GM23338 (cell line): Measurements from ENCODE around the gene TDG. TPM values are rescaled to one million over a fixed set of nuclear protein-coding genes. Genes with fewer than 3 reads are reported as not detected.

Source experiments
- ATAC-seq: fragments of 200-7000 bp; cut with Tn5 transposase; 3 replicates; pipeline ENCODE4 v1.9.1; 2020
- DNase-seq: peaks from one replicate; pipeline ENCODE4 v3.0.0-alpha.2; 2015; ENCODE audit warnings: low spot score
- H2AFZ ChIP-seq: fragments of 200-600 bp; sonication (generic); 2 replicates; pipeline ENCODE4 v1.8.0; 2016; ENCODE audit warnings: antibody characterized with exemption, mild to moderate bottlenecking, moderate library complexity
- H3F3A ChIP-seq: fragments of 200-600 bp; sonication (generic); replicated peaks from 2 replicates; pipeline ENCODE4 v1.8.0; 2017; ENCODE audit warnings: antibody characterized with exemption, mixed run types, low read depth
- H3K27ac ChIP-seq: fragments of 200-600 bp; sonication (generic); 2 replicates; pipeline ENCODE4 v1.6.1; 2016; ENCODE audit warnings: low read depth
- H3K27me3 ChIP-seq: fragments of 200-600 bp; sonication (generic); 2 replicates; pipeline ENCODE4 v1.8.0; 2016; ENCODE audit warnings: mild to moderate bottlenecking, mixed run types, moderate library complexity; ENCODE audit not compliant: insufficient read depth
- H3K36me3 ChIP-seq: fragments of 200-600 bp; sonication (generic); 2 replicates; pipeline ENCODE4 v1.8.0; 2016; ENCODE audit warnings: mild to moderate bottlenecking; ENCODE audit not compliant: insufficient read depth
- H3K4me1 ChIP-seq: fragments of 200-600 bp; sonication (generic); 2 replicates; pipeline ENCODE4 v1.8.0; 2016; ENCODE audit warnings: mild to moderate bottlenecking, moderate library complexity; ENCODE audit not compliant: insufficient read depth
- H3K4me2 ChIP-seq: fragments of 200-600 bp; sonication (generic); 2 replicates; pipeline ENCODE4 v1.7.1; 2017; ENCODE audit warnings: mixed run types
- H3K4me3 ChIP-seq: fragments of 200-600 bp; sonication (generic); 2 replicates; pipeline ENCODE4 v1.6.1; 2016; ENCODE audit warnings: mixed run types
- H3K79me2 ChIP-seq: fragments of 200-600 bp; sonication (generic); replicated peaks from 2 replicates; pipeline ENCODE4 v1.8.0; 2017; ENCODE audit warnings: mild to moderate bottlenecking; ENCODE audit not compliant: insufficient read depth
- H3K9me2 ChIP-seq: fragments of 200-600 bp; sonication (generic); 2 replicates; pipeline ENCODE4 v1.8.0; 2017; ENCODE audit not compliant: insufficient read depth
- H4K20me1 ChIP-seq: fragments of 200-600 bp; sonication (generic); replicated peaks from 2 replicates; pipeline ENCODE4 v1.8.0; 2017; ENCODE audit warnings: mild to moderate bottlenecking; ENCODE audit not compliant: insufficient read depth
- H3K27ac Mint-ChIP-seq: 2 replicates; pipeline ENCODE4 v1.8.0; 2020; ENCODE audit warnings: inconsistent platforms, mild to moderate bottlenecking, moderate library complexity, mixed read lengths
- H3K27me3 Mint-ChIP-seq: 3 replicates; pipeline ENCODE4 v1.8.0; 2022; ENCODE audit warnings: low read depth, mild to moderate bottlenecking, moderate library complexity, mixed read lengths, inconsistent platforms; ENCODE audit not compliant: insufficient read depth, poor library complexity
- H3K36me3 Mint-ChIP-seq: 3 replicates; pipeline ENCODE4 v1.8.0; 2021; ENCODE audit warnings: low read depth, mild to moderate bottlenecking, inconsistent platforms, moderate library complexity, mixed read lengths
- H3K4me1 Mint-ChIP-seq: 3 replicates; pipeline ENCODE4 v1.8.0; 2020; ENCODE audit warnings: mild to moderate bottlenecking, inconsistent platforms, mixed read lengths
- H3K4me3 Mint-ChIP-seq: 3 replicates; pipeline ENCODE4 v1.8.0; 2021; ENCODE audit warnings: moderate library complexity, mild to moderate bottlenecking, inconsistent platforms, mixed read lengths
- H3K9me3 Mint-ChIP-seq: 3 replicates; pipeline ENCODE4 v1.8.0; 2020; ENCODE audit warnings: moderate library complexity, mild to moderate bottlenecking, inconsistent platforms, mixed read lengths
- CREB1 ChIP-seq: fragments of 250-450 bp; sonication (Bioruptor Pico); IDR thresholded peaks from 2 replicates; pipeline ENCODE4 v1.5.0; 2020; ENCODE audit warnings: low read depth, mild to moderate bottlenecking, moderate library complexity
- ETS1 ChIP-seq: IDR thresholded peaks from 2 replicates; pipeline ENCODE4 v1.6.1; 2016; ENCODE audit warnings: antibody characterized with exemption
- EZH2 ChIP-seq: fragments of 200-600 bp; sonication (generic); IDR thresholded peaks from one replicate; pipeline ENCODE4 v1.8.0; 2017; ENCODE audit warnings: antibody characterized with exemption, mild to moderate bottlenecking, low read depth; ENCODE audit not compliant: unreplicated experiment
- JUNB ChIP-seq: IDR thresholded peaks from one replicate; pipeline ENCODE4 v1.6.1; 2016; ENCODE audit warnings: antibody characterized with exemption; ENCODE audit not compliant: unreplicated experiment
- NANOG ChIP-seq: IDR thresholded peaks from 2 replicates; pipeline ENCODE4 v1.6.1; 2016; ENCODE audit warnings: antibody characterized with exemption, borderline replicate concordance
- POLR2AphosphoS5 ChIP-seq: IDR thresholded peaks from 2 replicates; pipeline ENCODE4 v1.6.1; 2016; ENCODE audit warnings: antibody characterized with exemption, low read depth
- STAT1 ChIP-seq: IDR thresholded peaks from one replicate; pipeline ENCODE4 v1.6.1; 2016; ENCODE audit warnings: antibody characterized with exemption; ENCODE audit not compliant: unreplicated experiment
- ZNF114 ChIP-seq: fragments of 250-450 bp; sonication (Bioruptor Pico); IDR thresholded peaks from 2 replicates; pipeline ENCODE4 v1.5.0; 2020; ENCODE audit warnings: mild to moderate bottlenecking, moderate library complexity
- polyA plus RNA-seq: library from polyadenylated mRNA; unstranded; fragments of >200 nt; fragmentation: Nextera tagmentation; extraction: Ambion mirVana; gene quantifications from 2 replicates; pipeline ENCODE4 v1.2.1, GENCODE V29; 2016
- total RNA-seq: library from RNA; depleted of rRNA; stranded (reverse); fragments of >200 nt; shearing (Covaris generic); gene quantifications from 2 replicates; pipeline ENCODE4 v1.2.3, GENCODE V29; 2014
- TF ChIP-seq, protein P1 (sequence below), 2 experiments: fragments of 200-600 bp in 1 of 2; sonication (generic) in 1 of 2; conservative IDR thresholded peaks; 2 replicates each; pipeline versions ENCODE4 v1.5.1 to v1.6.1; 2016 to 2017; ENCODE audit warnings: antibody characterized with exemption in 2 of 2, low read depth in 2 of 2, mild to moderate bottlenecking in 2 of 2, moderate library complexity in 1 of 2
- TF ChIP-seq, protein P2 (sequence below): fragments of 250-450 bp; sonication (Bioruptor Pico); IDR thresholded peaks from 2 replicates; pipeline ENCODE4 v1.5.0; 2020; ENCODE audit warnings: mild to moderate bottlenecking, moderate library complexity

Gene TDG
- total and polyA plus RNA-seq, 2 experiments from 2014 or later: 57.0 to 66.2 TPM

DNA sequence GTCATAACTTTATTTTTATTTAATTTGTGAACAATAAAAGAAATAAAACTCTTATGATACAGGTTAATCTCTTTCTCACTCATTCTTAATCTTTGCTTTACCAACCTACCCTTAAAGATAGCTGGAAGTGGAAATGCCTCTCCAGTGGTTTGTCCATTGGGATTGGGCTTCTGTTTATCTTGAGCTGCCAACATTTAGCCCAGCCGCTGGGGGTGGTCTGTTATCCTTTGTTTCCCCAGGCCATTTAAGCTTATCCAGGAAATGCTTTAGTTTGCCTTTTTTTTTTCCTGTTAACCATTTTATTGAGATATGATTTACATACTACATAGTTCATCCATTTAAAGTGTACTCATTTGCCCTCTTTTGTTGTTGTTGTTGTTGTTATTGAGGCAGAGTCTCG lies 8.2 kb downstream of the TDG start (continued):
- no peak for TF ChIP-seq CREB1 (CRISPR knock-in tag)

- H3K4me3 Mint-ChIP-seq: no peak overlapping the region
These were observed 9.7 kb downstream of the TDG start for GRCh38 chr12:103975368-103975767.

More at GRCh38 chr12:103975368-103975767, 9.7 kb downstream of the TDG start:
- ATAC-seq: no peak
- no peaks in the 10 kb centered on the region for H3K4me1 ChIP-seq
- H3K4me2 ChIP-seq: no peak overlapping the region
- no peak for TF ChIP-seq JUNB
- TF ChIP-seq CREB1 (CRISPR knock-in tag): no peak
- TF ChIP-seq, protein P1, sequence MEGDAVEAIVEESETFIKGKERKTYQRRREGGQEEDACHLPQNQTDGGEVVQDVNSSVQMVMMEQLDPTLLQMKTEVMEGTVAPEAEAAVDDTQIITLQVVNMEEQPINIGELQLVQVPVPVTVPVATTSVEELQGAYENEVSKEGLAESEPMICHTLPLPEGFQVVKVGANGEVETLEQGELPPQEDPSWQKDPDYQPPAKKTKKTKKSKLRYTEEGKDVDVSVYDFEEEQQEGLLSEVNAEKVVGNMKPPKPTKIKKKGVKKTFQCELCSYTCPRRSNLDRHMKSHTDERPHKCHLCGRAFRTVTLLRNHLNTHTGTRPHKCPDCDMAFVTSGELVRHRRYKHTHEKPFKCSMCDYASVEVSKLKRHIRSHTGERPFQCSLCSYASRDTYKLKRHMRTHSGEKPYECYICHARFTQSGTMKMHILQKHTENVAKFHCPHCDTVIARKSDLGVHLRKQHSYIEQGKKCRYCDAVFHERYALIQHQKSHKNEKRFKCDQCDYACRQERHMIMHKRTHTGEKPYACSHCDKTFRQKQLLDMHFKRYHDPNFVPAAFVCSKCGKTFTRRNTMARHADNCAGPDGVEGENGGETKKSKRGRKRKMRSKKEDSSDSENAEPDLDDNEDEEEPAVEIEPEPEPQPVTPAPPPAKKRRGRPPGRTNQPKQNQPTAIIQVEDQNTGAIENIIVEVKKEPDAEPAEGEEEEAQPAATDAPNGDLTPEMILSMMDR (conservative IDR thresholded peaks at IDR 0.05; ENCODE audit: low read depth in 2 of 2): no peak
- TF ChIP-seq NANOG: no peak
- no peak for TF ChIP-seq STAT1
- no peak for TF ChIP-seq POLR2AphosphoS5
- no peak for TF ChIP-seq ETS1
- TF ChIP-seq, protein P2, sequence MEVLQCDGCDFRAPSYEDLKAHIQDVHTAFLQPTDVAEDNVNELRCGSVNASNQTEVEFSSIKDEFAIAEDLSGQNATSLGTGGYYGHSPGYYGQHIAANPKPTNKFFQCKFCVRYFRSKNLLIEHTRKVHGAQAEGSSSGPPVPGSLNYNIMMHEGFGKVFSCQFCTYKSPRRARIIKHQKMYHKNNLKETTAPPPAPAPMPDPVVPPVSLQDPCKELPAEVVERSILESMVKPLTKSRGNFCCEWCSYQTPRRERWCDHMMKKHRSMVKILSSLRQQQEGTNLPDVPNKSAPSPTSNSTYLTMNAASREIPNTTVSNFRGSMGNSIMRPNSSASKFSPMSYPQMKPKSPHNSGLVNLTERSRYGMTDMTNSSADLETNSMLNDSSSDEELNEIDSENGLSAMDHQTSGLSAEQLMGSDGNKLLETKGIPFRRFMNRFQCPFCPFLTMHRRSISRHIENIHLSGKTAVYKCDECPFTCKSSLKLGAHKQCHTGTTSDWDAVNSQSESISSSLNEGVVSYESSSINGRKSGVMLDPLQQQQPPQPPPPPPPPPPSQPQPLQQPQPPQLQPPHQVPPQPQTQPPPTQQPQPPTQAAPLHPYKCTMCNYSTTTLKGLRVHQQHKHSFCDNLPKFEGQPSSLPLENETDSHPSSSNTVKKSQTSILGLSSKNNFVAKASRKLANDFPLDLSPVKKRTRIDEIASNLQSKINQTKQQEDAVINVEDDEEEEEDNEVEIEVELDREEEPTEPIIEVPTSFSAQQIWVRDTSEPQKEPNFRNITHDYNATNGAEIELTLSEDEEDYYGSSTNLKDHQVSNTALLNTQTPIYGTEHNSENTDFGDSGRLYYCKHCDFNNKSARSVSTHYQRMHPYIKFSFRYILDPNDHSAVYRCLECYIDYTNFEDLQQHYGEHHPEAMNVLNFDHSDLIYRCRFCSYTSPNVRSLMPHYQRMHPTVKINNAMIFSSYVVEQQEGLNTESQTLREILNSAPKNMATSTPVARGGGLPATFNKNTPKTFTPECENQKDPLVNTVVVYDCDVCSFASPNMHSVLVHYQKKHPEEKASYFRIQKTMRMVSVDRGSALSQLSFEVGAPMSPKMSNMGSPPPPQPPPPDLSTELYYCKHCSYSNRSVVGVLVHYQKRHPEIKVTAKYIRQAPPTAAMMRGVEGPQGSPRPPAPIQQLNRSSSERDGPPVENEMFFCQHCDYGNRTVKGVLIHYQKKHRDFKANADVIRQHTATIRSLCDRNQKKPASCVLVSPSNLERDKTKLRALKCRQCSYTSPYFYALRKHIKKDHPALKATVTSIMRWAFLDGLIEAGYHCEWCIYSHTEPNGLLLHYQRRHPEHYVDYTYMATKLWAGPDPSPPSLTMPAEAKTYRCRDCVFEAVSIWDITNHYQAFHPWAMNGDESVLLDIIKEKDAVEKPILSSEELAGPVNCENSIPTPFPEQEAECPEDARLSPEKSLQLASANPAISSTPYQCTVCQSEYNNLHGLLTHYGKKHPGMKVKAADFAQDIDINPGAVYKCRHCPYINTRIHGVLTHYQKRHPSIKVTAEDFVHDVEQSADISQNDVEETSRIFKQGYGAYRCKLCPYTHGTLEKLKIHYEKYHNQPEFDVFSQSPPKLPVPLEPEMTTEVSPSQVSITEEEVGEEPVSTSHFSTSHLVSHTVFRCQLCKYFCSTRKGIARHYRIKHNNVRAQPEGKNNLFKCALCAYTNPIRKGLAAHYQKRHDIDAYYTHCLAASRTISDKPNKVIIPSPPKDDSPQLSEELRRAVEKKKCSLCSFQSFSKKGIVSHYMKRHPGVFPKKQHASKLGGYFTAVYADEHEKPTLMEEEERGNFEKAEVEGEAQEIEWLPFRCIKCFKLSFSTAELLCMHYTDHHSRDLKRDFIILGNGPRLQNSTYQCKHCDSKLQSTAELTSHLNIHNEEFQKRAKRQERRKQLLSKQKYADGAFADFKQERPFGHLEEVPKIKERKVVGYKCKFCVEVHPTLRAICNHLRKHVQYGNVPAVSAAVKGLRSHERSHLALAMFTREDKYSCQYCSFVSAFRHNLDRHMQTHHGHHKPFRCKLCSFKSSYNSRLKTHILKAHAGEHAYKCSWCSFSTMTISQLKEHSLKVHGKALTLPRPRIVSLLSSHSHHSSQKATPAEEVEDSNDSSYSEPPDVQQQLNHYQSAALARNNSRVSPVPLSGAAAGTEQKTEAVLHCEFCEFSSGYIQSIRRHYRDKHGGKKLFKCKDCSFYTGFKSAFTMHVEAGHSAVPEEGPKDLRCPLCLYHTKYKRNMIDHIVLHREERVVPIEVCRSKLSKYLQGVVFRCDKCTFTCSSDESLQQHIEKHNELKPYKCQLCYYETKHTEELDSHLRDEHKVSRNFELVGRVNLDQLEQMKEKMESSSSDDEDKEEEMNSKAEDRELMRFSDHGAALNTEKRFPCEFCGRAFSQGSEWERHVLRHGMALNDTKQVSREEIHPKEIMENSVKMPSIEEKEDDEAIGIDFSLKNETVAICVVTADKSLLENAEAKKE (CRISPR knock-in tag): no peak
- no peak for TF ChIP-seq ZNF114
- no peak for TF ChIP-seq EZH2
- no peaks in the 10 kb centered on the region for H3K27me3 Mint-ChIP-seq
- H3K27ac Mint-ChIP-seq: peak overlapping the region; percentile 62; the same call in 1 of the 2 replicates
- DNase-seq: no peak
- H3K79me2 ChIP-seq: peaks cover 94% of the 10 kb centered on the region
- H3K4me3 ChIP-seq: no peak overlapping the region
- peaks cover 11% of the 10 kb centered on the region; the same call in 2 of the 3 replicates for H3K4me1 Mint-ChIP-seq
- no peaks in the 10 kb centered on the region for H3K9me3 Mint-ChIP-seq
- H3K27me3 ChIP-seq: no peaks in the 10 kb centered on the region
- no peak overlapping the region for H2AFZ ChIP-seq
- no peaks in the 10 kb centered on the region for H3K9me2 ChIP-seq
- no peak overlapping the region for H3K27ac ChIP-seq
- H3K36me3 ChIP-seq: peaks cover 9% of the 10 kb centered on the region; the same call in 1 of the 2 replicates
- H3K36me3 Mint-ChIP-seq: peaks cover 38% of the 10 kb centered on the region
- peaks cover 32% of the 10 kb centered on the region for H4K20me1 ChIP-seq
- no peaks in the 10 kb centered on the region for H3F3A ChIP-seq
